AG04449 (cell line): ENCODE measurements around the gene IFNLR1.

ENCODE experiments used
- CTCF ChIA-PET: fragments of 350-600 bp; formaldehyde crosslinking; extraction: SDS; loops from one replicate; lab custom pipeline; 2021; ENCODE audit warnings: antibody characterized with exemption; lab: Yijun Ruan, JAX
- POLR2A ChIA-PET: fragments of 400-600, 350-600 bp; formaldehyde crosslinking; extraction: SDS; loops from one replicate; lab custom pipeline; 2020; ENCODE audit warnings: antibody characterized with exemption, inconsistent platforms; lab: Yijun Ruan, JAX
- DNase-seq: peaks from one replicate; pipeline ENCODE4 v3.0.0-alpha.2; 2010; ENCODE audit warnings: low read depth, low spot score
- H3K4me3 ChIP-seq: 2 replicates; pipeline ENCODE4 v1.5.1; 2011; ENCODE audit warnings: low read depth, mild to moderate bottlenecking, control low read depth, low read length
- TF ChIP-seq, protein P1 (sequence below): IDR thresholded peaks from one replicate; pipeline ENCODE4 v1.5.1; 2011; ENCODE audit warnings: mild to moderate bottlenecking, moderate library complexity, low read length, control low read depth, inconsistent platforms; ENCODE audit not compliant: insufficient read depth; ENCODE audit errors: missing control alignments

Gene IFNLR1

DNA sequence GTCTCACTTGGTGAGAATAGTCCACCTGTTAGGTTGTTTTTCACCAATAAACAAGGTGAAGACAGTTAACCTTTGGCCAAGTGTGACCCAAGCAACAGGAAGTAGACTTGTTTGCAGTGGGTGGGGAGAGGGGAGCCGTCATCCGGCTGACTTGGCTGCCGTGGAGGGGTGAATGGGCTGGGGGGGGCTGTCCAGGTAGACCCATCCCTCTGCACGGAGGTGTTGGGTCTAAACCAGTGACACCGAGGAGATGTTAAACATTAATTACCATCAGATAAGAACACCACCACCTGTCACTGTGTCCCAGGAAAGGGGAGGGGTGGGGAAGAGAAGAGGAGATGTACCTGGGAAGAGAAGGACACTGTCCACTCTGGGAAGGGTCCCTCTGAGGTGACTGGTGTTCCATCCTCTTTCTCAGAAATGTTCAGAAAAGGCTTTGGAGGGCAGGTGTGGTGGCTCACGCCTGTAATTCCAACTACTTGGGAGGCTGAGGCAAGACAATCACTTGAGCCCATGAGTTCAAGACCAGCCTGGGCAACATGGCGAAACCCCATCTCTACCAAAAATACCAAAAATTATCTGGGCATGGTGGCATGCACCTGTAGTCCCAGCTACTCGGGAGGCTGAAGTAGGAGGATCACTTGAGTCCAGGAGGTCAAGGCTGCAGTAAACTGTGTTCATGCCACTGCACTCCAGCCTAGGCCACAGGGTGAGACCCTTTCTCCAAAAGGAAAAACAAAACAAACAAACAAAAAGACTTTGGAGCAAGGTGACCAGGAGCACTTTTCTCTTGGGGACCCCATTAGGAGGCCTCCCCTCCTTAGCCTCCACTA lies 68.5 kb downstream of the IFNLR1 start:
- DNase-seq, result no peak
- ChIA-PET CTCF (interaction anchor here (1.5 kb wide), 1 partner anchor 32 kb away, joined by 6 read pairs; no protein-coding TSS in a partner anchor), POLR2A (interaction anchor here (1.3 kb wide), 1 partner anchor 10 kb away, joined by 5 read pairs; no protein-coding TSS in a partner anchor)
- H3K4me3 ChIP-seq, result no peak overlapping the region
- TF ChIP-seq, protein P1, sequence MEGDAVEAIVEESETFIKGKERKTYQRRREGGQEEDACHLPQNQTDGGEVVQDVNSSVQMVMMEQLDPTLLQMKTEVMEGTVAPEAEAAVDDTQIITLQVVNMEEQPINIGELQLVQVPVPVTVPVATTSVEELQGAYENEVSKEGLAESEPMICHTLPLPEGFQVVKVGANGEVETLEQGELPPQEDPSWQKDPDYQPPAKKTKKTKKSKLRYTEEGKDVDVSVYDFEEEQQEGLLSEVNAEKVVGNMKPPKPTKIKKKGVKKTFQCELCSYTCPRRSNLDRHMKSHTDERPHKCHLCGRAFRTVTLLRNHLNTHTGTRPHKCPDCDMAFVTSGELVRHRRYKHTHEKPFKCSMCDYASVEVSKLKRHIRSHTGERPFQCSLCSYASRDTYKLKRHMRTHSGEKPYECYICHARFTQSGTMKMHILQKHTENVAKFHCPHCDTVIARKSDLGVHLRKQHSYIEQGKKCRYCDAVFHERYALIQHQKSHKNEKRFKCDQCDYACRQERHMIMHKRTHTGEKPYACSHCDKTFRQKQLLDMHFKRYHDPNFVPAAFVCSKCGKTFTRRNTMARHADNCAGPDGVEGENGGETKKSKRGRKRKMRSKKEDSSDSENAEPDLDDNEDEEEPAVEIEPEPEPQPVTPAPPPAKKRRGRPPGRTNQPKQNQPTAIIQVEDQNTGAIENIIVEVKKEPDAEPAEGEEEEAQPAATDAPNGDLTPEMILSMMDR, result no peak

DNA sequence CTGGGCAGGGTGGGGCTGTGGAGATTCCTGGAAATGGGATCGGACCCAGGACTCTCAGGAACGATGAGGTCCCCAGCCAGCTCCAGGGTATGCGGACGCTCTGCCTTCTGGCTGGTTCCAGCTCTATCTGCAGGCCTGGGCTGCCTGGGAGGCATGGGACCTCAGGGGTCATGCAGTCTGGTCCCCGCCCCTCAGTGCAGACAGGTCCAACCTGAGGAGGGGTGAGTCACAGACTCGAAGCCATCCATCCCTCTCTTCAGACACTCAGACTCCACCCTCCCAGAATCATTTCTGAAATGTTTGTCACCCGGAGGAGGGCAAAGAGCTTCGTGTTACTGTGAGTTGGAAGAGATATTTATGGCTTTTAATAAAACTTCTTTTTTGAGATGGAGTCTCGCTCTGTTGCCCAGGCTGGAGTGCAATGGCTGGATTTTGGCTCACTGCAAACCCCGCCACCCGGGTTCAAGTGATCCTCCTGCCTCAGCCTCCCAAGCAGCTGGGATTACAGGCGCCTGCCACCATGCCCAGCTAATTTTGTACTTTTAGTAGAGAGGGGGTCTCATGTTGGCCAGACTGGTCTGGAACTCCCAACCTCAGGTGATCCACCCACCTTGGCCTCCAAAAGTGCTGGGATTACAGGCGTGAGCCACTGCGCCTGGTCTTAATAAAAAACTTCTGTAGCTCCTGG lies 69.2 kb downstream of the IFNLR1 start:
- POLR2A ChIA-PET, result interaction anchor here (1.3 kb wide), 1 partner anchor 9 kb away, joined by 5 read pairs; no protein-coding TSS in a partner anchor
- CTCF ChIA-PET, result interaction anchor here (1.4 to 1.5 kb wide), 2 partner anchors 32 to 33 kb away, joined by 5 to 6 read pairs; no protein-coding TSS in a partner anchor
- TF ChIP-seq, protein P1, result no peak
- DNase-seq, result no peak
- H3K4me3 ChIP-seq, result no peak overlapping the region

DNA sequence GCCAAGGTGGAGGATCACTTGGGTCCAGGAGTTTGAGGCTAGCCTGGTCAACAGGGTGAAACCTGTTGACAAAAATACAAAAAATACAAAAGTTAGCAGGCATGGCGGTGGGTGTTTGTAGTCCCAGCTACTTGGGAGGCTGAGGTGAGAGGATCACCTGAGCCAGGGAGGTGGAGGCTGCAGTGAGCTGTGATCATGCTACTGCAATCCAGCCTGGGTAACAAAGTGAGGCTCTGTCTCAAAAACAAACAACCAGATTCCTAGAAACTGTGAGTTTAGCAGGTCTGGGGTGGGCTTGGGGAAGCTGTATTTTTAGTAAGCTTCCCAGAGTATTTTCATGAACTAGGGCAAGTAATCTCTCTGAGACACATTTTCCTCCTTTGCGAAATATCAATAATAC lies 70.0 kb downstream of the IFNLR1 start:
- ChIA-PET CTCF (interaction anchor here (1.4 kb wide), 1 partner anchor 33 kb away, joined by 5 read pairs; no protein-coding TSS in a partner anchor), POLR2A (interaction anchor here (1.3 kb wide), 1 partner anchor 8 kb away, joined by 5 read pairs; no protein-coding TSS in a partner anchor)
- no peak for DNase-seq
- TF ChIP-seq, protein P1, result no peak
- no peak overlapping the region for H3K4me3 ChIP-seq

DNA sequence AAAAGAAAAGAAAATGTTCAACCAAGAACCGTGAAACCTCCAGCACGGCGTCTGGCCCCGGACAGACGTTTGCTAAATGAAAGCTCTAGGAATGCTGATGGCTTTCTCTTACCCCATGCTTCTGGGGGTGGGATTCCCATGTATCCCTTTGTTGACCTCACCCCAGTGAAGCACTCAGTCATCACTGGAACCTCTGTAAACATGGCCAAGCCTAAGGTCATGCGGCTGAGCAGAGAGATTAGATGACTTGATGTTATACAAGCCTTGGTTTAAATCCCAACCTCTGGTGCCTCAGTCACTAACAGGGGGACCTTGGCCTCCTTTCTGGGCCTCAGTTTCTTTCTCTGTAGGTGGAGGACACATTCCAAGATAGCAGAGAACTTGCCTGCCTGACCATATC lies 72.3 kb downstream of the IFNLR1 start:
- CTCF ChIA-PET, result interaction anchor here (1.2 to 1.3 kb wide), 2 partner anchors 11 to 343 kb away, joined by 3 to 6 read pairs; no protein-coding TSS in a partner anchor
- TF ChIP-seq, protein P1, result no peak
- no peak for DNase-seq
- H3K4me3 ChIP-seq, result no peak overlapping the region
- POLR2A ChIA-PET, result no interaction called here

DNA sequence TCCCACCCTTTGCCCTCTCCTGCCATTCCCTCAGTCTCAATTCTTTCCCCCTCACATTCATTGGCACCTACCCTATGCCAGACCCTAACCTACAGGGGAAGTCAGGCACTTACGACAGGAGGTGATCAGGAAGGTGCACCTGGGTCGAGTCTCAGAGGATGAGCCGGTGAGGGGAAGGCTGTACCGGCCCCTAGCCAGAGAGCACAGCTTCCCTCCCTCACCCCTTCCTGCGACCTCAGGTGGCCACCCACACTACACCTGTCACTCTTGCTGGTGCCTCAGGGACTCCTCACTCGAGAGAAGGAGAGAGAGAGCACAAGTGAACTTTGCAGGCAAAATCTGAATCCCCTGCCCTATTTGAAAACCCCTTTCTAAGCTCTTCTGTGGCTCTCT lies 73.5 kb downstream of the IFNLR1 start:
- no peak overlapping the region for H3K4me3 ChIP-seq
- POLR2A ChIA-PET, result no interaction called here
- CTCF ChIA-PET, result interaction anchor here (0.8 to 2.5 kb wide), 4 partner anchors 12 to 342 kb away, joined by 3 to 11 read pairs (median 4); no protein-coding TSS in a partner anchor
- TF ChIP-seq, protein P1, result no peak
- DNase-seq, result no peak
